GM18498 (cell line): ENCODE data around the gene TMOD4.
"Not testable (repeated sequence)": the region's sequence is repeated elsewhere in the genome, so short reads cannot be mapped to it uniquely, and the experiment has no call there.

Experiments
- ATAC-seq: cut with Tn5 transposase; IDR thresholded peaks from one replicate; pipeline ENCODE4 v1.9.1; 2021; ENCODE audit warnings: mild to moderate bottlenecking, moderate library complexity; ENCODE audit not compliant: unreplicated experiment

Gene TMOD4

DNA sequence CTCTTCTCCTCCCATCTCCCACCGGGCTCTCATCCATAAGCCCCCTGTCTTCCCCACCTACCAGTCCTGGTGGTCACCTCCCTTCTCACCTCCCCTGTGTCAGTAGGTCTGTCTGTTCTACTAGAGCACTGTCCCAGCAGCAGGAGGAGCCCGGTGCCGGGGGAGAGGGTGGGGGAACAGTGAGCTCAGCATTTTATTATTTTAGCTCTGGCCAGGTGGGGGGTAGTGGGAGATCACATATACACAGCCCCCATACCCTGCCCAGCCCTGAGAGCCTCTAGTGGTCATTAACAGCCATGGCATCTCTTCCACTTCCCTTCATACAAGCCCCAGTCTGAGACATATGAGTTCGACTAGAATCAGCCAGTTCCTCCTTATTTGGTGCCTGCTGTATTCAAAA is at the start of gene TMOD4:
TSS of gene TMOD4 (minus strand) at position 119 of the 400 bp plus-strand sequence. CDS start 1,106 bp downstream, outside the sequence.
- ATAC-seq: no peak

DNA sequence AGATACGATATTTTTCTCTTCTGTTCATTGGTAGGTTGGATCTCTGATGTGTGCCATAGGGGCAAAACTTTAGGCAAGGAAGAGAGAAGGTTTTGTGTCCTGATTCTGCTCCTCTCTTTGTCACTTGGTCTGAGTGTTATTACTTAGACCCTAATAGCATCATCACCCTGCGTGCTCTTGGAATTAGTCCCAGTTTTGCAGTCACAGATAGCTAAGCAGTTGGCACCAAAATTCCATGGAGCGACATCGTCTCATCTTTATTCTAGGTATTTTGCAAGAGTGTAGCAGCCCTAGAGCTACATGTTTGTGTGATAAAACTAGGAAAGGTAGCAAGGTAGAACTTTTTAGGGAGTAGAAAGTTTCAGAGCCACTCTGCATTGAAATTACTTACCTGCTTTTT is 46.3 kb upstream of the TMOD4 start:
- no peak for ATAC-seq

DNA sequence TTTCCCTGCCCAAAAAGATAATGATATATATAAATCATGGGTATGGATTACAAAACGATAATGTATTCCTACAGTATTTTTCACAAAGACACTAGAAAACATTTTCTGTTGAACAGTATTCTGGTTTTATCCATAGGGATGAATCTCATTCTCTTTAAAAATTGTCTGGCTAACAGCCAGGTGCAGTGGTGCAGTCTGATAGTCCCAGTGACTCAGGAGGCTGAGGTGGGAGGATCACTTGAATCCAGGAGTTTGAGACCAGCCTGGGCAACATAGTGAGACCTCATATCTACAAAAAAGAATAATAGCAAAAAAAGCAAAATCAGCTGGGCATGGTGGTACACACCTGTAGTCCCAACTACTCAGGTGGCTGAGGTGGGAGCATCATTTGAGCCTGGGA is 45.8 kb upstream of the TMOD4 start:
- ATAC-seq: no peak

DNA sequence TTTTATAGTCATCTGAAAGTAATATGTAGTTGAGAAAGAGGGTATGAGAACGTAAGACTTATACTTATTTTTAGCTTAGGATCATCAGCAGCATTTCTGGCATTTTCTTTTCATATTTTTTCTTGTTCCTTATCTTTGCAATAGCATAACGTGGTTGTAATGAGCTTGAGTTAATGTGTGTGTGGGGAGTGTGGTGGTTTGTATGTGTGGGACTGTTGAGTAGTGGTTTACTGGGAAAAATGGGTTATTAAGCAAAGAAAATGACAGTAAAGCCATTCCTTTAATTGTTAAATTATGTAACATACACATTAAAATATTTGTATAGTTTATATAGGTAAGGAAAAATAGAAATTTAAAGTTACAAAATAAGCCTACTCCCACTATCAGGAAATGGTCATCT is 37.8 kb upstream of the TMOD4 start:
- ATAC-seq: no peak

DNA sequence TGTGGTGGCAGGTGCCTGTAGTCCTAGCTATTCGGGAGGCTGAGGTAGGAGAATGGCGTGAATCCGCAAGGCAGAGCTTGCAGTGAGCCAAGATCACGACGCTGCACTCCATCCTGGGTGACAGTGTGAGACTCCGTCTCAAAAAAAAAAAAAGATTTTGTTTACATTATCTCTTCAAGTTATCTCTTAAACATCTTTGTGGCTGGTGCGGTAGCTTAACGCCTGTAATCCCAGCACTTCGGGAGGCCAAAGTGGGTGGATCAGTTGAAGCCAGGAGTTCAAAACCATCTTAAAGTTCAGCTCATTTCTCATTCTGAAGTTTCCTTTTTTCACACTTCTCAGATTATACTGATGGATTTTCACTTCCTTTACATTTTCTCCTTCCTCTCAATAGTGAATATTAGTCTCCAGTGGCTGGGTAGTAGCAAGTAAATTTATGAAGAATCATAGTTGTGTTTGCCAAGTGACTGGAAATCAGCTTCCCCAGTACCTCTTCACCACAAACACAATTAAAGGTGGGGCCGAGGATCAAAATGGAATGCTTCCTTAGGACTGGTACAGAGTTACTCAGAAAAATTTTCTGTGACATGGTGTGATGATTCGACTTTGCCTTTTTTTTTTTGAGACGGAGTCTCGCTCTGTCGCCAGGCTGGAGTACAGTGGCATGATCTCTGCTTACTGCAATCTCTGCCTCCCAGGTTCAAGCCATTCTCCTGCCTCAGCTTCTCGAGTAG is 36.4 kb upstream of the TMOD4 start:
- ATAC-seq: no peak

DNA sequence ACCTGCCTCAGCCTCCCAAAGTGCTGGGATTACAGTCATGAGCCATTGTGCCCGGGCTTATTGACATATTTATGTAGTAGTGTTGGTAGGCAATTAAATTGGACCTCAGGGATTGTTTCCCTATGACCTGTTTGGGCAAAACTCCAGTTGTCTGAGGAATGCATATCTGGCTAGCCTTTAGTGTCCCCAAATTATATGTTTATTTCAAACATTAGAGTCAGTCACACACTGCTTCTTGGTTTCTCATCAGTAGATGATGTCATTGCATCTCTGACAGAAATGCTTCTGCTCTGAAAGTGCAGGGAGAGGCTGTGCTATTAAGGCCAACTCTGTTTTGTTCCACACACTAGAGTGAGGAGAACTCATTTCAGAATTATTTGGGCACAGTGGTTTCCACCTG is 35.0 kb upstream of the TMOD4 start:
- ATAC-seq: no peak

DNA sequence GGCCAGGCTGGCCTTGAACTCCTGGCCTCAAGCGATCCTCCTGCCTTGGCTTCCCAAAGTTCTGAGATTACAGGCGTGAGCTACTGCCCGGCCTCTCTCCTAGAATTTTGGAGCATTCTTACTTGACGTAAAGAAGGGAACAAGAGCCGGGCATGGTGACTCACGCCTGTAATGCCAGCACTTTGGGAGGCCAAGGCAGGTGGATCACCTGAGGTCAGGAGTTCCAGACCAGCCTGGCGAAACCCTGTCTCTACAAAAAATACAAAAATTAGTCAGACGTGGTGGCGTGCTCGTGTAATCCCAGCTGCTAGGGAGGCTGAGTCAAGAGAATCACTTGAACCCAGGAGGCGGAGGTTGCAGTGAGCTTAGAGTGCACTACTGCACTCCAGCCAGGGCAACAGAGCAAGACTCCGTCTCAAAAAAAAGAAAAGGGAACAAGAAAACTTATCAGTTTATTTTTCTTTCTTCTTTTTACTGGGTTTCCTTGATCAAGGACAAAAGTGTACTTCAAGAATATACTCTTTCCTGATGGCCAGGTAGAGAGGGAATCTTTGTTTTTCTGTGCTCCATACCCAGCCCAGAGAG is 29.7 kb upstream of the TMOD4 start:
- ATAC-seq: not testable (repeated sequence)

DNA sequence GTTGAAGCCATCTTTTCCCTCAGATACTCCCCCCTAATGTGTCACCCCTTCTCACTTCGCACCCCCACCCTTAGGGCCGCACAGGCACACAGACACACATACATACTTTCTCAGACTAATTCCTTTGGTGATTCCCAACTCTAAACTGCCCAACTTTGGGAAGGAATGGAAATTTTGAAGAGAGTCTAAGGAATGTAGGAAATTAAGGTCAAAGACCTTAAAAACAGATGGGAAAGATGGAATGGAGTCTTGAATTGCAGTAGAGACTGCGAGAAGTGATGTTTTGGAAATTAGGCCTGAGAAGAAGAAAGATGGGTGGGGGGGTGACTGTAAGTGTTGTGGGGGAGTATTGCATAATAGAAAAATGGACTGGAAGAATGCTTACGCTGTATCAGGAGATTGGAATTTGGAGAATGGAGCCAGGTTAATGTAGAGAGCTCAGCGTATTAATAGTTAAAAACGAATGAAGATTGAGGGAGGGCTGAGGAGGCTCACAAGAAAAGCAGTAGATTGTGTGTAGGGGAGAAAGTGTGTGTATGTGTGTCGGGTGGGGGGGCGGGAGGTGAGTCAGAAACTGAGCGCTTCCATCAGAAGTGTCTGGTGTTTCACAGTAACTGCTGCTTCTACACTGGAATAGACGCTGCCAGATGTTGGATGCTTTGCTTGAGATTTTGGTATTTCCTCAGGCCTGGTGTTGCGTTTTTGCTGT is 24.2 kb upstream of the TMOD4 start:
- no peak for ATAC-seq

DNA sequence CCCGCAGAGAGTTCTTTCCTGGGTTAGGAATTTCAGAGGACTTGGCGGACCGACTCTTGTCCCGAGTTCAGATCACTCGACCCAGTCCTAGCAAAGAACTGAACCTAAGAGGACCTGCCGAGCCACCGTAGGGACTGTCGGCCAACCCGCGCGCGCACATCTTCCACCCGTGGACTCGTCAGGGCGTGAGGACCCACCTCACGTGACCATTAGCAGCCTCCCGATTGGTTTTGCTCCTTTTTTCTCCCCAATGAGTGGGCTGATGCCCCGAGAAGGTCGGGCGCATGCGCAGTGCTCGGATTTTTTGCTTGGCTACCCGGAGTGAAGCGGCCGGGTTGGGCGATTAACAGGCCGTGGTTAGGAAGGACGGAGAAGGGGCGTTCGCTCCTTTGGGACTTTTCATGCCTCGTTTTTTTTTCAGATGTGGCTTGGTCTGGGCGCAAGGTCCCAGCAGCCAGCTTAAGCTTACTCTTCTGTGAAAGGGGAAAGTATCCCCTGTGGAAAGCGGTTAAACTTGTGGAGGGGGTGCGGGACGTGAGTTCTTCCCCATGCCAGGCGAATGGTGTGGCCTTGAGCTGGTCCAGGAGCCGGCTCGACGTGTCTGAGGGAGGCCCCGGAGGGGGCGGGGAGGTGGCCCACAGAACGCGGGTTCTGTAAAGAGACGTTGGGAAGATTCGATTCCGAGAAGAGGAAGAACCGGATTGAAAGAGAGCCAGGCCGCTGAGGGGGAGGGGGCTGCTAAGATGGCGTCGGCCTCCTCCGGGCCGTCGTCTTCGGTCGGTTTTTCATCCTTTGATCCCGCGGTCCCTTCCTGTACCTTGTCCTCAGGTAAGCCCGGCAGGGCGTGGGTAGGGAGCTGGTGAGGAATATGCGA is 22.7 kb upstream of the TMOD4 start, which contains the start of gene PIP5K1A:
TSS of gene PIP5K1A (plus strand) at position 299 of the 874 bp plus-strand sequence. CDS start at position 744, 445 bp downstream.
- ATAC-seq: peak; percentile 94

DNA sequence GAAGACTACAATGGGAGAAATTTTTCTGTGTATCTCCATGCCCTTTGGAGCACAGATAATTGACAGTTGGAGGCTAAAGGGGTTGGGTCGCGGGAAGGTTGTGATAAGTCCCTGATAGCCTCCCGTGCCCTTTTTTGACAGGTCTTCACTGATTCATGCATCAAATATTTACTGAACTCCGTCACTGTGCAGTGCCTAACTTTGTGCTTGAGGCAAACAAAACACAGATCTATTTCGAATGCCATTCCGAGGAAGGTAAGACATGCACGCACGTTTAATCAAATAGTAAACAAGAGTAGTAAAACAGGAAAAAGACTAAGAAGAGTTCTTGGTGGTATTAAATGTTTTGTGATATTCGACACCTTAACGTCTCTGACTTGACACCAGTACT is 22.1 kb upstream of the TMOD4 start:
- no peak for ATAC-seq

DNA sequence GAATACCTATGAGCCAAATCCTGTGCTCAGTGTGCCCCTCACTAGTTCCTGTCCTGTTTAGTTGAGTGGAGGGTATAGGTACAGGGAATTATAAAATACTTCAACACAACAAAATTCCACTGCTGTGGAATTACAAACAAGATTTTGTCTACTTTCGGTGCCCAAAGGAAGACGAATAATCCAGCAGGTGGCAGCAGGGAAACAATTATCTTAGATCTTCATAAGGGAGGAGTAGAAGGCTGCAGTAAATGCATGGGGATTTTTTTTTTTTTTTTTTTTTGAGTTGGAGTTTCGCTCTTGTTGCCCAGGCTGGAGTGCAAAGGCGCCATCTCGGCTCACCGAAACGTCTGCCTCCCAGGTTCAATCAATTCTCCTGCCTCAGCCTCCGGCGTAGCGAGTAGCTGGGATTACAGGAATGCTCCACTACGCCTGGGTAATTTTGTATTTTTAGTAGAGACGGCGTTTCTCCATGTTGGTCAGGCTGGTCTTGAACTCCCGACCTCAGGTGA is 20.6 kb upstream of the TMOD4 start:
- ATAC-seq: no peak

DNA sequence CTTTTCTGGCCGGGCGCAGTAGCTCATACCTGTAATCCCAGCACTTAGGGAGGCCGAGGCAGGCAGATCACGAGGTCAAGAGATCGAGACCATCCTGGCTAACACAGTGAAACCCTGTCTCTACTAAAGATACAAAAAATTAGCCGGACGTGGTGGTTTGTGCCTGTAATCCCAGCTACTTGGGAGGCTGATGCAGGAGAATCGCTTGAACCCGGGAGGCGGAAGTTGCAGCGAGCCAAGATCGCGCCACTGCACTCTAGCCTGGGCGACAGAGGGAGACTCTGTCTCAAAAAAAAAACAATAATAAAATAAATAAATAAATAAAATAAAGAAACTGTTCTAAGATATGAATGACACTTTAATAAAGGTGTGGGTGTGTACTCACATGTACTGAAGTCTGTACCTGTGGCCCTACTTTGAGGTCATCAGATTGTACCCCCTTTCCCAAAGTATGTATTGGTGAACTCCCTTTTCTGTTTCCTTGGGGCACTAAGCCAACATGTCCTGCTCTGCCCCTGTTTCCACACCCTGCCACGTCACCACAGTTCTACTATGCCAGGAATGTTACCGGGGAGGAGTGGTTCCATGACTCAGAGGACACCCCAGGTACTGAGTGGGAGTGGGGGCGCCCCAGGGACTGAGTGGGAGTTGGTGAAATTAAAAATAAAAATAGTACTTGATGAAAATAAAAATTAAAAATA is 19.3 kb upstream of the TMOD4 start:
- not testable (repeated sequence) for ATAC-seq

DNA sequence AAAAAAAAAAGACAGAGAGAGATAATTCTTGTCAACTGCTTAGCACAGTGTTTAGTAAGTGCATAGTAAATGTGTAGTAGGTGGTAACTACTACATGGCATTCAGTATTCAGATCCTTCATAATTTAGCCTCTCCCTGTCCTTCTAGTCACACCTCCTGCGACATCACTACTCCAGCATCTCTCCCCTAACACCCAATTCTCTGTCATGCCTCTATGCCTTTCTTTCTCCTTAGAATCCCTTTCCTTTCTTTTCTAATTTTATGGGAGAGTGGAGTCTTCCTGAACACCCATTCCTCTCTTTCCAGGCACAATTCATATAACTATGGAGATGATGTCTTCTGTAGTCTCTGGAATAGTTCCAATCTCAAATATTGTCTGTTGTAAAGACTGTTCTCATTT is 18.1 kb upstream of the TMOD4 start:
- ATAC-seq: no peak

DNA sequence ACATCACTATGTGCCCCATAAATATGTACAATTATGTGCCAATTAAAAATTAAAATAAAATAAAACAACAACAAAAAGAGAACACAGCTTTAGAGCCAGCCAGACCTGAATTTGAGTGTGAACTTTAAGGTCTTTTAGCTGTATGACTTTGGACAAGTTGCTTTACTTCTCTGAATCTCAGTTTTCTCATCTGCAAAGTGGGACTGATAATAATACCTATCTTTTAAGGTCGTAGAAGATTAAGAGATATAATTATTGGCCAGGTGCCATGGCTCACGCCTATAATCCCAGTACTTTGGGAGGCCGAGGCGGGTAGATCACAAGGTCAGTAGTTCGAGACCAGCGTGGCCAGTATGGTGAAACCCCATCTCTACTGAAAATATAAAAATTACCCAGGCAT is 17.5 kb upstream of the TMOD4 start:
- no peak for ATAC-seq

DNA sequence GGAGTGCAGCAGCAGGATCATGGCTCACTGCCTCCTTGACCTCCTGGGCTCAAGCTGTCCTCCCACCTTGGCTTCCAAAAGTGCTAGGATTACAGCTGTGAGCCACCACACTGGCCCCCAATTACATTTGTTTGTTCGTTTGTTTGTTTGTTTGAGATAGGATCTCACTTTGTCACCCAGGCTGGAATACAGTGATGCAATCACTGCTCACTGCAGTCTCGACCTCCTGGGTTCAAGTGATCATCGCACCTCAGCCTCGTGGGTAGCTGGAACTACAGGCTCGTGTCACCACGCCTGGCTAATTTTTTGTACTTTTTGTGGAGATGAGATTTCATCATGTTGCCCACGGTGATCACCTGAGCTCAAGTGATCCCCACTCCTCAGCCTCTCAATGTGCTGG is 16.3 kb upstream of the TMOD4 start:
- ATAC-seq: no peak

DNA sequence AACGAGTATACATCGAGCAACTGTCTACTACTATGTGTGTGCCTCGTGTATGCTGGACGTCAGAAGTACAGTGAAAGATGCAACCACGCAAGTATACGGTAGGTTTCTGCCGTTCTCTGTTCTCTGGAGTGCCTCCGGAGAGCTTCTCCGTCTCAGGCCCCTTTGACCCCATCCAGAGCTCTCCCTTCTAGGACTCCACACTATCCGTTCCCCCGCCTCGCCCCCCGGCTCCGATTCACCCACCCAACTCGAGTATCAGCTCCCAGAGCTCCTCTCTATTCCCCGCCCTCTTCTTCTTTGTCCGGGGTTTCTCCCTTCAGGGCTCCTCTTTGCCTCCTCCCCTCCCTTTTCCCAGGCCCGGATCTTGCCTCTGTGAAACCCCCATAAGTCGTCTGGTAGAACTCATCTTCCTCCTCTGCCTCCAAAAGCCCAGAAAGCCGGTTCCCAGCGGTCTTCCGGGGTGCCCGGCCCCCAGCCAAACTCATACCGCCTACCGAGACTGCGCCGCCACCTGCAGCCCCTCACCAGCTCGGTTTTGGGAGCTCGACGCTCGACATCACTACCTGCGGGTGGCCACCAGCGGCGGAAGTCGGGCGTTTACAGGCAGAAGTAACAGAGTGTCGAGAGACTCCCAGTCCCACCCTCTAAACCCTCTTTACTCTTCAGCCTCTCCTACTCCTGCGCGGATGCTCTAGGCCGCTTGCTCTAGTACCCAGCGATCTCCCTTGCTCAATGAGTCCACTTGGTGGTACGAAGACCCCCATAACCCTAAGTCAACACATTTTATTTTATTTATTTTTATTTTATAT is 14.1 kb upstream of the TMOD4 start, which contains the start of gene VPS72:
TSS of gene VPS72 (minus strand) at position 561 of the 809 bp plus-strand sequence. CDS start at position 485, 76 bp downstream.
- peak; percentile 92 for ATAC-seq

DNA sequence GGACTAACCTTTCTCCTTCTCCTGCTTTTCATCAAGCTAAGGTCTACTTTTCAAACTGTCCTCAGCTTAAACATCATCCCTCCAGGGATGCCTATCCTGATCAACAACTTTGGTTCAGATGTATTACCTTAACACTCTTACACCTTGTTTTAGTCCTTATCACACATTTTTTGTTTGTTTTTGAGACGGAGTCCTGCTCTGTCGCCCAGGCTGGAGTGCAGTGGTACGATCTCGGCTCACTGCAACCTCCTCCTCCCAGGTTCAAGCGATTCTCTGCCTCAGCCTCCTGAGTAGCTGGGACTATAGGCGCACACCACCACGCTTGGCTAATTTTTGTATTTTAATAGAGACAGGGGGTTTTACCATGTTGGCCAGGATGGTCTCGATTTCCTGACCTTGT is 12.9 kb upstream of the TMOD4 start:
- not testable (repeated sequence) for ATAC-seq

DNA sequence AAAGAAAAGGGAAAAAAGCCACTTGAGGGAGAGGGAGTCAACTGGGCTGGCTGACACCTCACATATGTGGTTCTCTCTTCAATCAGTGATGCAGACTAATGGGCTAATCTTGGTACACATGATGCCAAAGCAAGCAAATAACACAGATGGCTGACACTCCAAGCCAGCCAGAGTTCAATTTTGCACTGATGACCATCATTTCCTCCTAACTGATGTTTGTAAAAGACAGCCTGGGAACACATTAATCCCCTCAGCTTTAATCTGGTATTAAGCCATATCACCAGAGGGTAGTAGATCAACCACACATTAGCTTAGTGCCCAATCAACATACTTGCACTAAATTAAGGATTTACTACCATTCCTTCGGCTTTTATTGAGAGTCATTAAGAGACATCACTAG is 11.4 kb upstream of the TMOD4 start:
- no peak for ATAC-seq

DNA sequence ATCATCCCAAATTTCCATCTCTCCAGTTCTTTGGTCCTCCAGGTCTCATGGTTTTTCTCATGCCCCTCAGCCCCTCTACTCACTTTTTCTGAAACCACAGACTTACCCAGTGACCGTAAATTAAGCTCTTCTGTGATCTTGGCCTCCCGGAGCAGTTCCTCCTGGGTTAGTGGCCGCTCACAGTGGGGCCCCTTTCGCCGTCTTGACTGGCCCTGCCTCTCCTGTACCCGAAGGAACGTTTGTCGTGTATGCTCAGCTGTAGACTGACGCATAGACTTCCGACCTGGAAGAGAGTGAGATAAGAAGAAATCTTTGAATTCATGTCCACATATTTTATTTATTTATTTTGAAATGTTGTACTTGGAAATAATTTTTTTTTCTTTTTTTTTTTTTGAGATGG is 8.4 kb upstream of the TMOD4 start:
- no peak for ATAC-seq
